SK-N-SH (cell line): Measurements from ENCODE around the gene DDAH1. TPM values are rescaled to one million over a fixed set of nuclear protein-coding genes. Genes with fewer than 3 reads are reported as not detected.
A peak's percentile ranks its signal among the peaks of the same experiment; 100 is the strongest.

Source experiments
- CTCF ChIA-PET: fragments of 300-600, 350-600 bp; formaldehyde crosslinking; extraction: SDS; loops from one replicate; lab custom pipeline; 2021; lab: Yijun Ruan, JAX
- POLR2A ChIA-PET: fragments of 350-600 bp; sonication (Branson Sonifier 250); formaldehyde crosslinking; extraction: SDS; loops from one replicate; lab custom pipeline; 2020; ENCODE audit warnings: antibody characterized with exemption, inconsistent platforms; lab: Yijun Ruan, JAX
- DNase-seq: peaks from one replicate; pipeline ENCODE4 v3.0.0; 2012
- H2AFZ ChIP-seq: fragments of 200-600 bp; sonication (generic); 2 replicates; pipeline ENCODE4 v1.8.1; 2016; ENCODE audit warnings: antibody characterized with exemption, mild to moderate bottlenecking, low read depth
- H3F3A ChIP-seq: fragments of 200-600 bp; sonication (generic); replicated peaks from 2 replicates; pipeline ENCODE3; 2016; ENCODE audit warnings: antibody characterized with exemption, mild to moderate bottlenecking; ENCODE audit not compliant: insufficient read depth
- H3K27ac ChIP-seq, 2 experiments: fragments of 200-500 bp in 1 of 2; fragments of 200-600 bp in 1 of 2; sonication (Bioruptor generic) in 1 of 2; sonication (generic), shearing (Covaris generic) in 1 of 2; 2 replicates each; pipeline versions ENCODE4 v1.5.1 to v1.6.1; 2014 to 2016; ENCODE audit warnings: low read depth in 2 of 2, inconsistent platforms in 1 of 2, low read length in 1 of 2, mild to moderate bottlenecking in 1 of 2, mixed read lengths in 1 of 2
- H3K27me3 ChIP-seq: fragments of 200-600 bp; sonication (generic), shearing (Covaris generic); 2 replicates; pipeline ENCODE4 v1.6.1; 2016; ENCODE audit warnings: mixed run types; ENCODE audit not compliant: insufficient read depth
- H3K36me3 ChIP-seq, 2 experiments: fragments of 200-500 bp in 1 of 2; fragments of 200-600 bp in 1 of 2; sonication (Bioruptor generic) in 1 of 2; sonication (generic) in 1 of 2; replicated peaks in 1 of 2; 2 replicates each; pipeline versions ENCODE3 to v1.5.1; 2014 to 2016; ENCODE audit warnings: low read length in 1 of 2, mild to moderate bottlenecking in 1 of 2; ENCODE audit not compliant: insufficient read depth in 2 of 2, control insufficient read depth in 1 of 2
- H3K4me1 ChIP-seq, 2 experiments: fragments of 200-500 bp in 1 of 2; fragments of 200-600 bp in 1 of 2; sonication (Bioruptor generic) in 1 of 2; sonication (generic), shearing (Covaris generic) in 1 of 2; 2 replicates each; pipeline versions ENCODE4 v1.5.1 to v1.6.1; 2014 to 2016; ENCODE audit warnings: low read depth in 1 of 2, low read length in 1 of 2, mixed run types in 1 of 2; ENCODE audit not compliant: insufficient read depth in 2 of 2, control insufficient read depth in 1 of 2
- H3K4me2 ChIP-seq: fragments of 200-600 bp; sonication (generic), shearing (Covaris generic); 2 replicates; pipeline ENCODE4 v1.6.1; 2017; ENCODE audit warnings: mixed run types
- H3K4me3 ChIP-seq, 2 experiments: fragments of 200-500 bp in 1 of 2; fragments of 200-600 bp in 1 of 2; sonication (Bioruptor generic) in 1 of 2; sonication (generic), shearing (Covaris generic) in 1 of 2; 2 replicates each; pipeline versions ENCODE4 v1.5.1 to v1.8.1; 2014 to 2016; ENCODE audit warnings: low read depth in 2 of 2, inconsistent platforms in 1 of 2, low read length in 1 of 2, mild to moderate bottlenecking in 1 of 2, mixed read lengths in 1 of 2, moderate library complexity in 1 of 2
- H3K79me2 ChIP-seq: fragments of 200-600 bp; sonication (generic); 2 replicates; pipeline ENCODE4 v1.8.1; 2017; ENCODE audit warnings: mild to moderate bottlenecking; ENCODE audit not compliant: insufficient read depth
- H3K9ac ChIP-seq: fragments of 200-600 bp; sonication (generic); 2 replicates; pipeline ENCODE4 v1.6.1; 2017; ENCODE audit warnings: mixed run types
- H3K9me2 ChIP-seq: fragments of 200-600 bp; sonication (generic); 2 replicates; pipeline ENCODE4 v1.6.1; 2017; ENCODE audit warnings: mixed run types
- H3K9me3 ChIP-seq: fragments of 200-600 bp; sonication (generic); 2 replicates; pipeline ENCODE4 v1.6.1; 2017; ENCODE audit warnings: mixed run types, mild to moderate bottlenecking, moderate library complexity
- H4K20me1 ChIP-seq: fragments of 200-600 bp; sonication (generic); 2 replicates; pipeline ENCODE4 v1.6.1; 2017; ENCODE audit warnings: mild to moderate bottlenecking, mixed run types; ENCODE audit not compliant: insufficient read depth
- EP300 ChIP-seq, 2 experiments: IDR thresholded peaks; 2 replicates each; pipeline versions ENCODE4 v1.4.0 to v1.6.1; 2012; ENCODE audit warnings: borderline replicate concordance in 1 of 2, low read depth in 1 of 2, low read length in 1 of 2
- FOSL2 ChIP-seq: IDR thresholded peaks from 2 replicates; pipeline ENCODE4 v1.4.0; 2012; ENCODE audit warnings: low read depth, mild to moderate bottlenecking, moderate library complexity, borderline replicate concordance
- FOXJ3 ChIP-seq: sonication (generic); formaldehyde crosslinking; IDR thresholded peaks from 2 replicates; pipeline ENCODE4 v1.5.1; 2020; ENCODE audit warnings: mild to moderate bottlenecking, missing genetic modification reagents
- FOXM1 ChIP-seq: IDR thresholded peaks from 2 replicates; pipeline ENCODE4 v1.4.0; 2012; ENCODE audit warnings: low read depth, mild to moderate bottlenecking
- JUND ChIP-seq: IDR thresholded peaks from 2 replicates; pipeline ENCODE4 v1.4.0; 2012
- MAX ChIP-seq: IDR thresholded peaks from 2 replicates; pipeline ENCODE4 v1.4.0; 2012; ENCODE audit warnings: low read depth
- NFIC ChIP-seq: IDR thresholded peaks from 2 replicates; pipeline ENCODE4 v1.4.0; 2012; ENCODE audit warnings: borderline replicate concordance
- TCF12 ChIP-seq: IDR thresholded peaks from 2 replicates; pipeline ENCODE4 v1.4.0; 2012
- TEAD4 ChIP-seq: IDR thresholded peaks from 2 replicates; pipeline ENCODE4 v1.4.0; 2012; ENCODE audit warnings: mild to moderate bottlenecking, borderline replicate concordance; ENCODE audit not compliant: insufficient read depth
- USF2 ChIP-seq: fragments of 150-350 bp; IDR thresholded peaks from 2 replicates; pipeline ENCODE4 v1.6.1; 2017; ENCODE audit warnings: antibody characterized with exemption, low read length, low read depth, borderline replicate concordance
- WGBS: methylation state at CpG from one replicate; pipeline ENCODE4 v1.1.6; 2017; ENCODE audit warnings: low lambda C conversion rate; 5-methylcytosine and 5-hydroxymethylcytosine counted together
- polyA plus RNA-seq, 3 experiments: library from polyadenylated mRNA; depleted of rRNA; stranded (reverse); fragments of >200 nt; gene quantifications; 2 replicates each; pipeline ENCODE4 v1.2.3, GENCODE V29; 2012

Gene DDAH1
- polyA plus RNA-seq, 1 of the 3 experiments (the other 2 are of a cell fraction), result 64.3 TPM

- TF ChIP-seq USF2 (no peak), JUND (peak; percentile 23; the same call in 1 of the 2 replicates), FOXM1 (no peak), TCF12 (peak; percentile 66), NFIC (peak; percentile 55), FOSL2 (peak; percentile 8; the same call in 1 of the 2 replicates), FOXJ3 (CRISPR knock-in tag) (no peak), EP300 (IDR thresholded peaks at IDR 0.05; ENCODE audit: borderline replicate concordance in 1 of 2, low read depth in 1 of 2, low read length in 1 of 2) (peak in 1 of 2 experiments; percentile 51; a peak in 1 of 4 replicates), TEAD4 (0 out of 2 replicates have a peak, but pooled peaks have one; percentile 37)
- Histone ChIP-seq H3K9ac (no peak overlapping the region), H3K36me3 (peaks cover 6 to 9% of the 10 kb centered on the region in 2 experiments), H4K20me1 (peaks cover 9% of the 10 kb centered on the region; the same call in 1 of the 2 replicates), H3K4me1 (peaks cover 55 to 59% of the 10 kb centered on the region in 2 experiments), H3F3A (peaks cover 34% of the 10 kb centered on the region), H3K9me3 (no peaks in the 10 kb centered on the region), H3K4me3 (no peak overlapping the region), H3K79me2 (peaks cover 100% of the 10 kb centered on the region), H3K9me2 (no peaks in the 10 kb centered on the region), H3K27ac (peak overlapping the region; percentile 35 to 97; a peak in 3 of 4 replicates), H3K4me2 (peak overlapping the region; percentile 25; the same call in 1 of the 2 replicates), H2AFZ (no peak overlapping the region), H3K27me3 (no peaks in the 10 kb centered on the region)
- POLR2A ChIA-PET, result no interaction called here
- DNase-seq, result no peak
- CTCF ChIA-PET, result interaction anchor here (0.6 kb wide), 1 partner anchor 405 kb away, joined by 3 read pairs; no protein-coding TSS in a partner anchor
- 37% methylated on average over 2 of the region's 2 CpGs for WGBS
Measured at GRCh38 chr1:85450832-85451231, 14.1 kb downstream of the DDAH1 start.

GRCh38 chr1:85449356-85449755 is 15.6 kb downstream of the DDAH1 start:
- no peaks in the 10 kb centered on the region for H3K27me3 ChIP-seq
- no peak overlapping the region for H3K9ac ChIP-seq
- peak overlapping the region; percentile 77 to 79 for H3K27ac ChIP-seq
- H3F3A ChIP-seq, result peaks cover 27% of the 10 kb centered on the region
- H3K79me2 ChIP-seq, result peaks cover 100% of the 10 kb centered on the region
- no peaks in the 10 kb centered on the region for H3K9me2 ChIP-seq
- peaks cover 9 to 17% of the 10 kb centered on the region in 2 experiments for H3K36me3 ChIP-seq
- peaks cover 9% of the 10 kb centered on the region; the same call in 1 of the 2 replicates for H4K20me1 ChIP-seq
- TF ChIP-seq NFIC (peak; percentile 24; the same call in 1 of the 2 replicates), MAX (no peak)
- TF ChIP-seq, all 33 proteins: peak for 1
- 62% methylated on average over 3 of the region's 3 CpGs for WGBS
- Histone ChIP-seq H3K4me2 (peak overlapping the region; percentile 32; the same call in 1 of the 2 replicates), H3K9me3 (no peaks in the 10 kb centered on the region), H2AFZ (no peak overlapping the region), H3K4me1 (peaks cover 48 to 51% of the 10 kb centered on the region in 2 experiments), H3K4me3 (no peak overlapping the region)
- POLR2A ChIA-PET, result interaction anchor here (1.1 kb wide), 1 partner anchor 9 kb away, joined by 3 read pairs; no protein-coding TSS in a partner anchor
- no peak for DNase-seq
- CTCF ChIA-PET, result interaction anchor here (1.1 to 1.4 kb wide), 2 partner anchors 10 to 141 kb away, joined by 3 to 5 read pairs; no protein-coding TSS in a partner anchor
